Stomach (tissue), 9 donors: ENCODE measurements around the gene STK4. TPM values are rescaled to one million over a fixed set of nuclear protein-coding genes. Genes with fewer than 3 reads are reported as not detected.
"Not testable (repeated sequence)": the region's sequence is repeated elsewhere in the genome, so short reads cannot be mapped to it uniquely, and the experiment has no call there.

ENCODE experiments used
- DNase-seq, 2 donors: peaks; one replicate each; pipeline versions ENCODE4 v3.0.0 to v3.0.0-alpha.2; 2013 to 2019
- H3K27ac ChIP-seq, 5 donors: fragments of 200-600 bp in 4 of 5; sonication (generic) in 4 of 5; one replicate each; pipeline ENCODE4 v1.5.1; 2013 to 2019; ENCODE audit warnings: mild to moderate bottlenecking in 1 of 5, moderate library complexity in 1 of 5
- H3K27me3 ChIP-seq, 3 donors: fragments of 200-600 bp; sonication (generic); one replicate each; pipeline ENCODE4 v1.5.1; 2017 to 2019; ENCODE audit warnings: mixed run types in 1 of 3
- H3K36me3 ChIP-seq, 4 donors: fragments of 200-600 bp; sonication (generic); 1 replicate in 3 of 4; 2 replicates in 1 of 4; pipeline ENCODE4 v1.5.1; 2016 to 2019
- H3K4me1 ChIP-seq, 4 donors: fragments of 200-600 bp; sonication (generic); one replicate each; pipeline ENCODE4 v1.5.1; 2016 to 2019
- H3K4me3 ChIP-seq, 4 donors: fragments of 200-600 bp; sonication (generic) in 3 of 4; one replicate each; pipeline ENCODE4 v1.5.1; 2016 to 2019; ENCODE audit warnings: mild to moderate bottlenecking in 1 of 4
- H3K9me3 ChIP-seq, 4 donors: fragments of 200-600 bp; sonication (generic); one replicate each; pipeline ENCODE4 v1.5.1; 2016 to 2019
- CTCF ChIP-seq, 7 experiments: fragments of 450-650 bp in 4 of 7; fragments of 200-600 bp in 3 of 7; sonication (generic) in 3 of 7; IDR thresholded peaks; one replicate each; pipeline ENCODE4 v1.5.1; 2016 to 2019; ENCODE audit warnings: antibody characterized with exemption in 7 of 7, control low read depth in 2 of 7, mild to moderate bottlenecking in 1 of 7
- EP300 ChIP-seq: sonication (generic); formaldehyde crosslinking; IDR thresholded peaks from one replicate; pipeline ENCODE4 v1.6.1; 2017; ENCODE audit warnings: antibody characterized with exemption
- POLR2A ChIP-seq, 4 donors: fragments of 450-650 bp; IDR thresholded peaks; one replicate each; pipeline ENCODE4 v1.6.1; 2016; ENCODE audit warnings: antibody characterized with exemption in 4 of 4, control low read depth in 2 of 4, mild to moderate bottlenecking in 1 of 4, moderate library complexity in 1 of 4
- POLR2AphosphoS5 ChIP-seq, 3 donors: sonication (generic); formaldehyde crosslinking; IDR thresholded peaks; one replicate each; pipeline ENCODE4 v1.6.1; 2016; ENCODE audit warnings: antibody characterized with exemption in 3 of 3
- WGBS, 5 donors: extraction: QIAGEN DNeasy Blood & Tissue Kit in 3 of 5; methylation state at CpG; one replicate each; pipeline versions ENCODE4 v1.1.5 to v1.1.7; 2013 to 2018; 5-methylcytosine and 5-hydroxymethylcytosine counted together
- intact Hi-C: fragments of 100-400 bp; cut with DNase I; formaldehyde crosslinking; loops from one replicate; pipeline ENCODE4 v1.15.1; 2023; ENCODE audit warnings: low total_unique reads
- polyA plus RNA-seq, 3 donors: library from polyadenylated mRNA; stranded (reverse); fragments of 200-250 nt; gene quantifications; one replicate each; pipeline ENCODE4 v1.2.3, GENCODE V29; 2013
- total RNA-seq, 5 donors: library from RNA; depleted of rRNA; stranded (reverse); fragments of >200 nt; gene quantifications; one replicate each; pipeline versions ENCODE4 v1.1.0 to v1.2.3, GENCODE V29; 2014 to 2016
- donor health status: healthy with polysubstance abuse.
- donor health status: Bipolar disorder and iron deficiency.
- donor health status: healthy.

Gene STK4
- total and polyA plus RNA-seq, 8 donors, result 4.8 to 49.6 (median 19.3) TPM

GRCh38 chr20:45060294-45060693, 94.0 kb downstream of the STK4 start:
- Histone ChIP-seq H3K27ac (no peak overlapping the region), H3K36me3 (peaks cover 0 to 26% (median 8%) of the 10 kb centered on the region in 4 donors), H3K4me3 (no peak overlapping the region), H3K9me3 (no peaks in the 10 kb centered on the region), H3K4me1 (peaks cover 0 to 26% (median 5%) of the 10 kb centered on the region in 4 donors), H3K27me3 (no peaks in the 10 kb centered on the region)
- TF ChIP-seq EP300 (no peak), POLR2A (IDR thresholded peaks at IDR 0.05) (no peak)
- no peak for DNase-seq
- intact Hi-C loops, result no loop called here
- 86 to 91% (median 88%) methylated on average over 4 of the region's 4 CpGs for WGBS, 5 donors

GRCh38 chr20:45061244-45061643, 94.9 kb downstream of the STK4 start:
- TF ChIP-seq EP300 (no peak), CTCF (IDR thresholded peaks at IDR 0.05) (no peak), POLR2AphosphoS5 (IDR thresholded peaks at IDR 0.05) (no peak), POLR2A (IDR thresholded peaks at IDR 0.05) (no peak)
- Histone ChIP-seq H3K4me1 (peaks cover 0 to 23% (median 5%) of the 10 kb centered on the region in 4 donors), H3K27ac (no peak overlapping the region), H3K27me3 (no peaks in the 10 kb centered on the region), H3K4me3 (no peak overlapping the region), H3K9me3 (no peaks in the 10 kb centered on the region), H3K36me3 (peaks cover 0 to 21% (median 8%) of the 10 kb centered on the region in 4 donors)
- 79 to 93% (median 88%) methylated on average over 4 of the region's 4 CpGs for WGBS, 5 donors
- intact Hi-C loops, result no loop called here
- DNase-seq, result no peak

GRCh38 chr20:45063107-45063506, 96.8 kb downstream of the STK4 start:
- Histone ChIP-seq H3K36me3 (peaks cover 0 to 19% (median 1%) of the 10 kb centered on the region in 4 donors), H3K4me1 (peaks cover 0 to 13% (median 0%) of the 10 kb centered on the region in 4 donors)
- H3K4me3 ChIP-seq, DNase-seq, H3K27me3 ChIP-seq, H3K27ac ChIP-seq, H3K9me3 ChIP-seq, intact Hi-C loops: not testable (repeated sequence)
- 82 to 97% (median 90%) methylated on average over 2 of the region's 2 CpGs for WGBS, 5 donors

GRCh38 chr20:45064812-45065211, 98.5 kb downstream of the STK4 start:
- intact Hi-C loops, result no loop called here
- peaks cover 0 to 15% (median 3%) of the 10 kb centered on the region in 4 donors for H3K4me1 ChIP-seq

GRCh38 chr20:45066372-45066771, 100.1 kb downstream of the STK4 start:
- DNase-seq, result no peak
- Histone ChIP-seq H3K27me3 (no peaks in the 10 kb centered on the region), H3K4me1 (peaks cover 0 to 15% (median 3%) of the 10 kb centered on the region in 4 donors), H3K4me3 (no peak overlapping the region), H3K9me3 (no peaks in the 10 kb centered on the region), H3K36me3 (peaks cover 0 to 21% (median 3%) of the 10 kb centered on the region in 4 donors), H3K27ac (no peak overlapping the region)
- WGBS, 5 donors, result 78 to 83% (median 81%) methylated on average over 7 of the region's 7 CpGs
- intact Hi-C loops, result no loop called here
- no peak for TF ChIP-seq EP300
- TF ChIP-seq POLR2A (IDR thresholded peaks at IDR 0.05), result no peak
- no peak for TF ChIP-seq POLR2AphosphoS5 (IDR thresholded peaks at IDR 0.05)
- TF ChIP-seq CTCF (IDR thresholded peaks at IDR 0.05), result no peak

More at GRCh38 chr20:45064812-45065211, 98.5 kb downstream of the STK4 start:
- Histone ChIP-seq H3K27me3 (no peaks in the 10 kb centered on the region), H3K4me3 (no peak overlapping the region), H3K27ac (no peak overlapping the region), H3K9me3 (no peaks in the 10 kb centered on the region), H3K36me3 (peaks cover 0 to 21% (median 3%) of the 10 kb centered on the region in 4 donors)
- no peak for DNase-seq
- TF ChIP-seq EP300 (no peak), POLR2A (IDR thresholded peaks at IDR 0.05) (no peak), CTCF (IDR thresholded peaks at IDR 0.05) (no peak), POLR2AphosphoS5 (IDR thresholded peaks at IDR 0.05) (no peak)
